HEK293 (cell line): ENCODE data around the gene ERMAP.

Experiments used
- CTCF ChIA-PET: fragments of 350-600 bp; formaldehyde crosslinking; extraction: SDS; loops from one replicate; lab custom pipeline; 2021; ENCODE audit warnings: antibody characterized with exemption; lab: Yijun Ruan, JAX
- POLR2A ChIA-PET: fragments of 300-600 bp; formaldehyde crosslinking; extraction: SDS; loops from one replicate; lab custom pipeline; 2020; ENCODE audit warnings: antibody characterized with exemption, inconsistent platforms; lab: Yijun Ruan, JAX
- H3K27ac ChIP-seq: fragments of 200-500 bp; sonication (Bioruptor generic); 2 replicates; pipeline ENCODE4 v1.5.1; 2014; ENCODE audit warnings: low read depth, low read length, control low read depth, inconsistent platforms; ENCODE audit errors: extremely low read depth
- H3K36me3 ChIP-seq, 2 experiments: fragments of 200-500 bp in 1 of 2; sonication (Bioruptor generic) in 1 of 2; 1 replicate in 1 of 2; 2 replicates in 1 of 2; pipeline ENCODE4 v1.5.1; 2014 to 2017; ENCODE audit warnings: inconsistent platforms in 2 of 2, low read length in 2 of 2; ENCODE audit not compliant: control insufficient read depth in 2 of 2, insufficient read depth in 1 of 2
- H3K4me1 ChIP-seq: fragments of 200-500 bp; sonication (Bioruptor generic); 2 replicates; pipeline ENCODE4 v1.5.1; 2014; ENCODE audit warnings: mild to moderate bottlenecking, low read length, inconsistent platforms; ENCODE audit not compliant: control insufficient read depth, insufficient read depth
- H3K4me3 ChIP-seq: 2 replicates; pipeline ENCODE4 v1.5.1; 2011; ENCODE audit warnings: low read depth, mild to moderate bottlenecking, control low read depth, low read length, moderate library complexity
- H3K9me3 ChIP-seq: fragments of 200-500 bp; sonication (Bioruptor generic); 2 replicates; pipeline ENCODE4 v1.5.1; 2014; ENCODE audit warnings: low read depth, low read length, inconsistent platforms; ENCODE audit not compliant: control insufficient read depth, insufficient read depth
- EGR2 ChIP-seq: fragments of 450-650 bp; formaldehyde crosslinking; IDR thresholded peaks from 2 replicates; pipeline ENCODE4 v1.5.1; 2016; ENCODE audit warnings: low read depth, missing biosample characterization, missing genetic modification characterization
- HOXC10 ChIP-seq: sonication (generic); formaldehyde crosslinking; IDR thresholded peaks from 2 replicates; pipeline ENCODE4 v1.8.1; 2023; ENCODE audit warnings: mild to moderate bottlenecking, missing genetic modification reagents
- IKZF3 ChIP-seq: fragments of 450-650 bp; IDR thresholded peaks from 2 replicates; pipeline ENCODE4 v1.5.0; 2018; ENCODE audit warnings: missing biosample characterization, mild to moderate bottlenecking, missing genetic modification characterization, moderate library complexity
- KLF7 ChIP-seq: fragments of 450-650 bp; formaldehyde crosslinking; IDR thresholded peaks from 2 replicates; pipeline ENCODE4 v1.5.1; 2016; ENCODE audit warnings: missing biosample characterization, missing genetic modification characterization, borderline replicate concordance
- SETDB1 ChIP-seq: IDR thresholded peaks from one replicate; pipeline ENCODE4 v1.6.1; 2017; ENCODE audit warnings: mild to moderate bottlenecking, low read length, moderate library complexity, mixed read lengths; ENCODE audit not compliant: insufficient read length
- YY1 ChIP-seq: fragments of 450-650 bp; formaldehyde crosslinking; IDR thresholded peaks from 2 replicates; pipeline ENCODE4 v1.5.1; 2018; ENCODE audit warnings: missing biosample characterization, missing genetic modification characterization
- ZBTB17 ChIP-seq: fragments of 450-650 bp; formaldehyde crosslinking; IDR thresholded peaks from 2 replicates; pipeline ENCODE4 v1.5.1; 2016; ENCODE audit warnings: missing biosample characterization, missing genetic modification characterization
- ZBTB8A ChIP-seq: fragments of 450-650 bp; formaldehyde crosslinking; IDR thresholded peaks from 2 replicates; pipeline ENCODE4 v1.5.1; 2016; ENCODE audit warnings: missing biosample characterization, missing genetic modification characterization
- ZNF148 ChIP-seq: fragments of 450-650 bp; formaldehyde crosslinking; IDR thresholded peaks from 2 replicates; pipeline ENCODE4 v1.5.0; 2017; ENCODE audit warnings: missing biosample characterization, missing genetic modification characterization, borderline replicate concordance
- ZNF169 ChIP-seq: fragments of 450-650 bp; formaldehyde crosslinking; IDR thresholded peaks from 2 replicates; pipeline ENCODE4 v1.5.1; 2016; ENCODE audit warnings: missing biosample characterization, missing genetic modification characterization
- ZNF202 ChIP-seq: fragments of 450-650 bp; formaldehyde crosslinking; IDR thresholded peaks from 2 replicates; pipeline ENCODE4 v1.5.1; 2016; ENCODE audit warnings: missing biosample characterization, missing genetic modification characterization, borderline replicate concordance
- ZNF324 ChIP-seq: fragments of 450-650 bp; formaldehyde crosslinking; IDR thresholded peaks from 2 replicates; pipeline ENCODE4 v1.5.1; 2016; ENCODE audit warnings: missing biosample characterization, missing genetic modification characterization
- ZNF335 ChIP-seq: fragments of 450-650 bp; formaldehyde crosslinking; conservative IDR thresholded peaks from 2 replicates; pipeline ENCODE4 v1.5.1; 2016; ENCODE audit warnings: missing biosample characterization, missing genetic modification characterization
- ZNF529 ChIP-seq: fragments of 450-650 bp; formaldehyde crosslinking; IDR thresholded peaks from 2 replicates; pipeline ENCODE4 v1.5.1; 2017; ENCODE audit warnings: missing genetic modification characterization, missing biosample characterization; ENCODE audit not compliant: insufficient replicate concordance
- ZNF558 ChIP-seq: fragments of 450-650 bp; formaldehyde crosslinking; IDR thresholded peaks from 2 replicates; pipeline ENCODE4 v1.5.1; 2016; ENCODE audit warnings: missing biosample characterization, missing genetic modification characterization
- ZNF580 ChIP-seq: fragments of 450-650 bp; formaldehyde crosslinking; IDR thresholded peaks from 2 replicates; pipeline ENCODE4 v1.5.1; 2016; ENCODE audit warnings: missing biosample characterization, missing genetic modification characterization
- ZNF600 ChIP-seq: fragments of 450-650 bp; formaldehyde crosslinking; IDR thresholded peaks from 2 replicates; pipeline ENCODE4 v1.5.1; 2016; ENCODE audit warnings: missing biosample characterization, missing genetic modification characterization
- ZNF626 ChIP-seq: fragments of 450-650 bp; sonication (Bioruptor Pico); formaldehyde crosslinking; IDR thresholded peaks from 2 replicates; pipeline ENCODE4 v1.5.1; 2018; ENCODE audit warnings: missing biosample characterization, missing genetic modification characterization, inconsistent platforms
- ZNF660 ChIP-seq: fragments of 450-650 bp; IDR thresholded peaks from 2 replicates; pipeline ENCODE4 v1.5.1; 2018; ENCODE audit warnings: missing biosample characterization, mild to moderate bottlenecking, missing genetic modification characterization
- ZNF677 ChIP-seq: fragments of 450-650 bp; IDR thresholded peaks from 2 replicates; pipeline ENCODE4 v1.5.0; 2018; ENCODE audit warnings: missing biosample characterization, mild to moderate bottlenecking, missing genetic modification characterization, moderate library complexity
- ZNF777 ChIP-seq: fragments of 450-650 bp; formaldehyde crosslinking; IDR thresholded peaks from 2 replicates; pipeline ENCODE4 v1.5.1; 2017; ENCODE audit warnings: missing biosample characterization, missing genetic modification characterization, borderline replicate concordance
- ZNF791 ChIP-seq: fragments of 450-650 bp; formaldehyde crosslinking; IDR thresholded peaks from 2 replicates; pipeline ENCODE4 v1.5.1; 2016; ENCODE audit warnings: missing biosample characterization, missing genetic modification characterization
- ZNF792 ChIP-seq: fragments of 450-650 bp; formaldehyde crosslinking; IDR thresholded peaks from 2 replicates; pipeline ENCODE4 v1.5.1; 2016; ENCODE audit warnings: missing biosample characterization, missing genetic modification characterization
- ZNF837 ChIP-seq: fragments of 450-650 bp; formaldehyde crosslinking; IDR thresholded peaks from 2 replicates; pipeline ENCODE4 v1.5.1; 2016; ENCODE audit warnings: missing biosample characterization, missing genetic modification characterization
- TF ChIP-seq, protein P1 (sequence below): fragments of 450-650 bp; formaldehyde crosslinking; IDR thresholded peaks from 2 replicates; pipeline ENCODE4 v1.5.1; 2017; ENCODE audit warnings: missing biosample characterization, missing genetic modification characterization
- TF ChIP-seq, protein P2 (sequence below): fragments of 450-650 bp; formaldehyde crosslinking; IDR thresholded peaks from 2 replicates; pipeline ENCODE4 v1.5.1; 2016; ENCODE audit warnings: missing biosample characterization, missing genetic modification characterization

Gene ERMAP

GRCh38 chr1:42845193-42845592 lies 28.3 kb downstream of the ERMAP start (continued):
- TF ChIP-seq KLF7 (tag by site-specific recombination) (no peak), ZNF677 (no peak), ZNF580 (tag by site-specific recombination) (no peak), ZNF792 (no peak), ZNF324 (tag by site-specific recombination) (no peak), ZNF558 (tag by site-specific recombination) (no peak)
- TF ChIP-seq, all 188 proteins: peak for 0

- Histone ChIP-seq H3K36me3 (peaks cover 10 to 54% of the 10 kb centered on the region in 2 experiments; a peak in 2 of 3 replicates), H3K27ac (peak overlapping the region; percentile 26; the same call in 1 of the 2 replicates), H3K4me1 (no peaks in the 10 kb centered on the region), H3K9me3 (no peaks in the 10 kb centered on the region), H3K4me3 (peak overlapping the region; percentile 38)
- POLR2A ChIA-PET, result interaction anchor here (0.5 to 2.6 kb wide), 24 partner anchors 9 to 569 kb away, joined by 3 to 35 read pairs (median 4); partner anchors contain the start of genes C1orf50, ERMAP, P3H1 and SVBP
- CTCF ChIA-PET, result interaction anchor here (0.5 to 1.3 kb wide), 12 partner anchors 8 to 1400 kb away, joined by 3 to 6 read pairs (median 4); no protein-coding TSS in a partner anchor
- TF ChIP-seq ZNF777 (0 out of 2 replicates have a peak, but pooled peaks have one; percentile 39), SETDB1 (peak; percentile 46), ZNF626 (tag by site-specific recombination) (no peak)
- TF ChIP-seq, protein P1, sequence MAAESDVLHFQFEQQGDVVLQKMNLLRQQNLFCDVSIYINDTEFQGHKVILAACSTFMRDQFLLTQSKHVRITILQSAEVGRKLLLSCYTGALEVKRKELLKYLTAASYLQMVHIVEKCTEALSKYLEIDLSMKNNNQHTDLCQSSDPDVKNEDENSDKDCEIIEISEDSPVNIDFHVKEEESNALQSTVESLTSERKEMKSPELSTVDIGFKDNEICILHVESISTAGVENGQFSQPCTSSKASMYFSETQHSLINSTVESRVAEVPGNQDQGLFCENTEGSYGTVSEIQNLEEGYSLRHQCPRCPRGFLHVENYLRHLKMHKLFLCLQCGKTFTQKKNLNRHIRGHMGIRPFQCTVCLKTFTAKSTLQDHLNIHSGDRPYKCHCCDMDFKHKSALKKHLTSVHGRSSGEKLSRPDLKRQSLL (tag by site-specific recombination), result 0 out of 2 replicates have a peak, but pooled peaks have one; percentile 3
Measured at GRCh38 chr1:42845866-42846256, 28.9 kb downstream of the ERMAP start.

DNA sequence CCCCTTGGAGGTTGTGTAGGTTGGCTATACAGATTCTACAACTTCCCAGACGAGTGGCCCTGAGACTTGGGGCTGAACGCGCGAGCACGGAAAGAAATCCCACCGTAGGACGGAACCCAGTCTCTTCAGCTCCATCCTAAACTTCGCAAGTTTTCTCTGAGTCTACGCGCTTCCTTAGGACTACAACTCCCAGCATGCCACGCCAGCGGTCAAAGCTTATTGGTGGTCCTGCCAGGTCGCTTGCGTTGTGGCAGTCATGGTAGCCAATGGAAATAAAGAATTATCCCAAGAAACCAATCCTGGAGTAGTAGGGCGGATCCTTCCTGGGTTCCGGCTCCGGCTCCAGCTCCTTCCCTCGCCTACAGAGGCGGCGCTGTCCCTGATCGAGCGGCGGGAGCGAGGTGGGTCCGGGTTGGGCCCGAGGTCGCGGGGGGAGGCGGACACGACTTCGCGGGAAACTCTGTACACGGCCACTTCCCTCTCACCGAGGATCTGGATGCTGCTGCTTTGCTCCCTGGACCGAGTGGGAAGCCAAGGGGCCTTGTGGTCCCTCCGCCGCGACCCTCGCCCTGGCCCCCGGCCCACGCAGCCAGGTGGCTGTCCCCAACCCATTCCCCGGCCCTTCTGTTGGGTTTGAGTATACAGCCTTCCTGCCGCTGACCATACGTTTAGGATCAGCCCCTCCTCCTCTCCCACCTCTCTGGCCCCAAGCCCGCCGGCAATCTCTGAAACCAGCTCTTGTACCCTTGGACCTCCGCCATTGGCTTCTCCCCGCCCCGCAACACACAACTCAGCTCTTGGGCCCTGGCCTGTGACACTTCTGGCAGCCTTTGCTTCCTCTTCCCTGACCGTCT lies 29.6 kb downstream of the ERMAP start, which contains the start of gene ZNF691:
ZNF691 (plus strand) TSS at position 357 of the 854 bp plus-strand sequence. CDS start 3,046 bp downstream, outside the sequence.
- Histone ChIP-seq H3K4me1 (no peaks in the 10 kb centered on the region), H3K9me3 (no peaks in the 10 kb centered on the region), H3K4me3 (peak within 1 kb of the TSS; percentile 85), H3K36me3 (peaks cover 10 to 57% of the 10 kb centered on the region in 2 experiments; a peak in 2 of 3 replicates), H3K27ac (peak within 1 kb of the TSS; percentile 70)
- CTCF ChIA-PET, result interaction anchor here (0.5 to 1.3 kb wide), 13 partner anchors 9 to 1401 kb away, joined by 3 to 6 read pairs (median 4); no protein-coding TSS in a partner anchor
- POLR2A ChIA-PET, result interaction anchor here (0.5 to 2.6 kb wide), 24 partner anchors 9 to 568 kb away, joined by 3 to 35 read pairs (median 4); partner anchors contain the start of genes C1orf50, ERMAP, P3H1 and SVBP
- TF ChIP-seq ZNF837 (tag by site-specific recombination), result no peak
- TF ChIP-seq IKZF3 (tag by site-specific recombination), result peak; percentile 66; the same call in 1 of the 2 replicates
- peak; percentile 99 for TF ChIP-seq ZNF335 (tag by site-specific recombination)
- no peak for TF ChIP-seq ZNF148 (tag by site-specific recombination)
- TF ChIP-seq ZBTB8A (tag by site-specific recombination), result peak; percentile 23; the same call in 1 of the 2 replicates
- TF ChIP-seq ZNF660 (tag by site-specific recombination), result peak; percentile 71
- no peak for TF ChIP-seq ZNF626 (tag by site-specific recombination)
- peak; percentile 52 for TF ChIP-seq ZNF600 (tag by site-specific recombination)
- TF ChIP-seq, protein P2, sequence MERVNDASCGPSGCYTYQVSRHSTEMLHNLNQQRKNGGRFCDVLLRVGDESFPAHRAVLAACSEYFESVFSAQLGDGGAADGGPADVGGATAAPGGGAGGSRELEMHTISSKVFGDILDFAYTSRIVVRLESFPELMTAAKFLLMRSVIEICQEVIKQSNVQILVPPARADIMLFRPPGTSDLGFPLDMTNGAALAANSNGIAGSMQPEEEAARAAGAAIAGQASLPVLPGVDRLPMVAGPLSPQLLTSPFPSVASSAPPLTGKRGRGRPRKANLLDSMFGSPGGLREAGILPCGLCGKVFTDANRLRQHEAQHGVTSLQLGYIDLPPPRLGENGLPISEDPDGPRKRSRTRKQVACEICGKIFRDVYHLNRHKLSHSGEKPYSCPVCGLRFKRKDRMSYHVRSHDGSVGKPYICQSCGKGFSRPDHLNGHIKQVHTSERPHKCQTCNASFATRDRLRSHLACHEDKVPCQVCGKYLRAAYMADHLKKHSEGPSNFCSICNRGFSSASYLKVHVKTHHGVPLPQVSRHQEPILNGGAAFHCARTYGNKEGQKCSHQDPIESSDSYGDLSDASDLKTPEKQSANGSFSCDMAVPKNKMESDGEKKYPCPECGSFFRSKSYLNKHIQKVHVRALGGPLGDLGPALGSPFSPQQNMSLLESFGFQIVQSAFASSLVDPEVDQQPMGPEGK, result peak; percentile 84
- TF ChIP-seq EGR2 (tag by site-specific recombination), result peak; percentile 60
- no peak for TF ChIP-seq ZNF529 (tag by site-specific recombination)
- TF ChIP-seq YY1 (tag by site-specific recombination), result peak; percentile 66; the same call in 1 of the 2 replicates
- no peak for TF ChIP-seq ZNF202 (tag by site-specific recombination)
- TF ChIP-seq HOXC10 (CRISPR knock-in tag), result 0 out of 2 replicates have a peak, but pooled peaks have one; percentile 62
- TF ChIP-seq ZNF169 (tag by site-specific recombination), result no peak
- TF ChIP-seq ZBTB17 (tag by site-specific recombination), result peak; percentile 91
- 0 out of 2 replicates have a peak, but pooled peaks have one; percentile 13 for TF ChIP-seq KLF7 (tag by site-specific recombination)
- no peak for TF ChIP-seq ZNF791 (tag by site-specific recombination)
